Testis (tissue), 2 donors: ENCODE measurements around the gene PLA2G2C.

Source experiments
- POLR2A ChIP-seq: fragments of 450-650 bp; IDR thresholded peaks from one replicate; pipeline ENCODE4 v1.6.1; 2017; ENCODE audit warnings: antibody characterized with exemption, mild to moderate bottlenecking, moderate library complexity
- TF ChIP-seq, protein P1 (sequence below), 3 experiments: fragments of 450-650 bp in 2 of 3; fragments of 200-600 bp in 1 of 3; sonication (generic) in 1 of 3; IDR thresholded peaks; one replicate each; pipeline ENCODE4 v1.5.1; 2016 to 2019; ENCODE audit warnings: antibody characterized with exemption in 3 of 3, mild to moderate bottlenecking in 2 of 3, moderate library complexity in 1 of 3

DNA sequence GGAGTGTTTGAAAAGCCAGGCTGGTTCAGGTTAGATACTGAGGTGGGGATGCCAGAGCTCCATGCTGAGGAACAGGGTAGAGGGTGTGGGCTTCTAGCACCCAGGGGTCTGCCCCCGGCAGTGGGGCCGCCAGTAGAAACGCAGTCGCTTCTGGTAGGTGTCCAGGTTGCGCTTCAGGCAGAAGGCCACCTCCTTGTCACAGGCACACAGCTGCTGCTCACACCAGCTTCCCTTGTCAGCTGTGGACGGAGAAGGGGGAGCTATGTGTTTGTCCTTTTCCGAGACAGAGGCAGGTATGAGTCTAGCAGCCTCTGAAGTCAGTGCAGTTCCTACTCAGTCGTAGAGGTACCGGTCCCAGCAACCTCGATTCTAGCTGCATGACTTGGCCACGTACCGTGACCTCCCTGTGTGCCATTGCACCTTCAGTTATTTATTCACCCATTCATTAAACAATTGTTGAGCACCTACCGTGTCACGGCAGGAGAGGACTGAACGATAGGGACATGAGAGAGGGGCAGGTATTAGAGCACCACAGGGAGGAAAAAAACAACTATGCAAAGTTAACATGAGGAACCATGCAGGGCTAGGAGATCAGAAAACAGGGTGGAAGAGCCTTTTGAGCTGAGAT, 72.2 kb downstream of the PLA2G2C start:
- TF ChIP-seq, protein P1, sequence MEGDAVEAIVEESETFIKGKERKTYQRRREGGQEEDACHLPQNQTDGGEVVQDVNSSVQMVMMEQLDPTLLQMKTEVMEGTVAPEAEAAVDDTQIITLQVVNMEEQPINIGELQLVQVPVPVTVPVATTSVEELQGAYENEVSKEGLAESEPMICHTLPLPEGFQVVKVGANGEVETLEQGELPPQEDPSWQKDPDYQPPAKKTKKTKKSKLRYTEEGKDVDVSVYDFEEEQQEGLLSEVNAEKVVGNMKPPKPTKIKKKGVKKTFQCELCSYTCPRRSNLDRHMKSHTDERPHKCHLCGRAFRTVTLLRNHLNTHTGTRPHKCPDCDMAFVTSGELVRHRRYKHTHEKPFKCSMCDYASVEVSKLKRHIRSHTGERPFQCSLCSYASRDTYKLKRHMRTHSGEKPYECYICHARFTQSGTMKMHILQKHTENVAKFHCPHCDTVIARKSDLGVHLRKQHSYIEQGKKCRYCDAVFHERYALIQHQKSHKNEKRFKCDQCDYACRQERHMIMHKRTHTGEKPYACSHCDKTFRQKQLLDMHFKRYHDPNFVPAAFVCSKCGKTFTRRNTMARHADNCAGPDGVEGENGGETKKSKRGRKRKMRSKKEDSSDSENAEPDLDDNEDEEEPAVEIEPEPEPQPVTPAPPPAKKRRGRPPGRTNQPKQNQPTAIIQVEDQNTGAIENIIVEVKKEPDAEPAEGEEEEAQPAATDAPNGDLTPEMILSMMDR (IDR thresholded peaks at IDR 0.05): no peak
- TF ChIP-seq POLR2A: no peak
